H1 (cell line): ENCODE data around the gene SETX. TPM values are rescaled to one million over a fixed set of nuclear protein-coding genes. Genes with fewer than 3 reads are reported as not detected.

Experiments
- CTCF ChIA-PET: fragments of 300-600 bp; sonication (Branson Sonifier 250); formaldehyde crosslinking; loops from one replicate; lab custom pipeline; 2021; ENCODE audit not compliant: partially characterized antibody; lab: Charles Lee
- POLR2A ChIA-PET: fragments of 300-600 bp; sonication (Branson Sonifier 250); formaldehyde crosslinking; loops from one replicate; lab custom pipeline; 2021; ENCODE audit warnings: inconsistent platforms; ENCODE audit not compliant: partially characterized antibody; lab: Charles Lee
- DNase-seq, 2 experiments: peaks; one replicate each; pipeline versions ENCODE4 v3.0.0 to v3.0.0-alpha.2; 2010 to 2022; ENCODE audit warnings: low spot score in 2 of 2, low read depth in 1 of 2, mixed read lengths in 1 of 2
- FAIRE-seq: peaks from 2 replicates; lab custom pipeline; 2011; peaks lifted over from hg19 to GRCh38; lab: Jason Lieb, UNC
- H2AFZ ChIP-seq: 2 replicates; pipeline ENCODE4 v1.8.1; 2012; ENCODE audit warnings: low read length, inconsistent platforms
- H2AK5ac ChIP-seq: 2 replicates; pipeline ENCODE4 v1.6.1; 2013; ENCODE audit warnings: low read depth, low read length
- H2BK120ac ChIP-seq: replicated peaks from 2 replicates; pipeline ENCODE3; 2013; ENCODE audit warnings: low read depth, low read length, inconsistent platforms
- H2BK12ac ChIP-seq: 2 replicates; pipeline ENCODE4 v1.6.1; 2013; ENCODE audit warnings: low read depth, low read length
- H2BK15ac ChIP-seq: 2 replicates; pipeline ENCODE4 v1.6.1; 2013; ENCODE audit warnings: low read length
- H2BK20ac ChIP-seq: 2 replicates; pipeline ENCODE4 v1.6.1; 2013; ENCODE audit warnings: low read length
- H2BK5ac ChIP-seq: 2 replicates; pipeline ENCODE4 v1.6.1; 2013; ENCODE audit warnings: low read depth, low read length
- H3K14ac ChIP-seq: 2 replicates; pipeline ENCODE4 v1.6.1; 2013; ENCODE audit warnings: inconsistent platforms; ENCODE audit not compliant: insufficient read length
- H3K18ac ChIP-seq: 2 replicates; pipeline ENCODE4 v1.6.1; 2013; ENCODE audit warnings: low read length; ENCODE audit errors: extremely low read depth
- H3K23ac ChIP-seq: 2 replicates; pipeline ENCODE4 v1.6.1; 2013; ENCODE audit warnings: inconsistent platforms; ENCODE audit not compliant: insufficient read length
- H3K23me2 ChIP-seq: 2 replicates; pipeline ENCODE4 v1.6.1; 2013; ENCODE audit warnings: low read depth, low read length
- H3K27ac ChIP-seq: 2 replicates; pipeline ENCODE4 v1.6.1; 2011; ENCODE audit warnings: low read depth, low read length, inconsistent platforms
- H3K27me3 ChIP-seq, 4 experiments: replicated peaks in 1 of 4; 1 replicate in 1 of 4; 2 replicates in 3 of 4; pipeline versions ENCODE4 v1.6.1 to v1.8.1; 2011 to 2013; ENCODE audit warnings: low read length in 3 of 4, mild to moderate bottlenecking in 3 of 4, inconsistent platforms in 2 of 4, mixed read lengths in 2 of 4, moderate library complexity in 1 of 4; ENCODE audit not compliant: control insufficient read depth in 3 of 4, insufficient read depth in 3 of 4; ENCODE audit errors: extremely low read depth in 1 of 4
- H3K36me3 ChIP-seq, 4 experiments: 2 replicates each; pipeline versions ENCODE4 v1.6.1 to v1.8.1; 2011 to 2013; ENCODE audit warnings: mild to moderate bottlenecking in 4 of 4, low read length in 3 of 4, moderate library complexity in 2 of 4, control low read depth in 1 of 4, inconsistent platforms in 1 of 4; ENCODE audit not compliant: insufficient read depth in 4 of 4, control insufficient read depth in 2 of 4
- H3K4ac ChIP-seq: replicated peaks from 2 replicates; pipeline ENCODE3; 2013; ENCODE audit warnings: low read length, low read depth, mixed read lengths, inconsistent platforms; ENCODE audit not compliant: insufficient read length
- H3K4me1 ChIP-seq, 4 experiments: replicated peaks in 1 of 4; 1 replicate in 1 of 4; 2 replicates in 3 of 4; pipeline versions ENCODE4 v1.6.1 to v1.8.1; 2011 to 2013; ENCODE audit warnings: low read length in 3 of 4, inconsistent platforms in 2 of 4, mixed read lengths in 1 of 4; ENCODE audit not compliant: insufficient read depth in 4 of 4, control insufficient read depth in 3 of 4
- H3K4me2 ChIP-seq, 2 experiments: 2 replicates each; pipeline versions ENCODE4 v1.6.1 to v1.8.1; 2011 to 2013; ENCODE audit warnings: low read depth in 2 of 2, low read length in 2 of 2, control low read depth in 1 of 2, inconsistent platforms in 1 of 2, mild to moderate bottlenecking in 1 of 2; ENCODE audit not compliant: insufficient read depth in 1 of 2
- H3K4me3 ChIP-seq, 4 experiments: fragments of 200-600, 300-600 bp in 1 of 4; sonication (generic), shearing (Covaris generic), sonication (Bioruptor Twin) in 1 of 4; 2 replicates each; pipeline versions ENCODE4 v1.5.1 to v1.8.1; 2011 to 2016; ENCODE audit warnings: low read length in 4 of 4, low read depth in 3 of 4, control low read depth in 2 of 4, inconsistent platforms in 2 of 4, mild to moderate bottlenecking in 2 of 4, mixed read lengths in 1 of 4, moderate library complexity in 1 of 4; ENCODE audit not compliant: insufficient read depth in 2 of 4; ENCODE audit errors: extremely low read depth in 1 of 4
- H3K56ac ChIP-seq: replicated peaks from 2 replicates; pipeline ENCODE3; 2013; ENCODE audit warnings: low read depth, mild to moderate bottlenecking, mixed read lengths, low read length, inconsistent platforms; ENCODE audit not compliant: insufficient read length
- H3K79me1 ChIP-seq: 2 replicates; pipeline ENCODE4 v1.6.1; 2013; ENCODE audit warnings: low read depth, low read length, control low read depth
- H3K79me2 ChIP-seq, 2 experiments: 2 replicates each; pipeline versions ENCODE4 v1.6.1 to v1.8.1; 2012 to 2013; ENCODE audit warnings: low read length in 2 of 2, mild to moderate bottlenecking in 2 of 2, inconsistent platforms in 1 of 2; ENCODE audit not compliant: insufficient read depth in 2 of 2, control insufficient read depth in 1 of 2
- H3K9ac ChIP-seq, 4 experiments: replicated peaks in 1 of 4; 1 replicate in 1 of 4; 2 replicates in 3 of 4; pipeline versions ENCODE4 v1.6.1 to v1.8.1; 2011 to 2013; ENCODE audit warnings: low read depth in 3 of 4, low read length in 3 of 4, control low read depth in 2 of 4, mild to moderate bottlenecking in 2 of 4, moderate library complexity in 2 of 4, inconsistent platforms in 1 of 4; ENCODE audit errors: extremely low read depth in 1 of 4
- H3K9me3 ChIP-seq, 2 experiments: 2 replicates each; pipeline versions ENCODE4 v1.6.1 to v1.8.1; 2012 to 2013; ENCODE audit warnings: mild to moderate bottlenecking in 2 of 2, moderate library complexity in 2 of 2, control low read depth in 1 of 2, inconsistent platforms in 1 of 2, low read depth in 1 of 2, low read length in 1 of 2, mixed read lengths in 1 of 2; ENCODE audit not compliant: insufficient read depth in 2 of 2
- H4K20me1 ChIP-seq, 2 experiments: replicated peaks in 1 of 2; 2 replicates each; pipeline versions ENCODE3 to v1.8.1; 2011 to 2013; ENCODE audit warnings: inconsistent platforms in 2 of 2, low read length in 2 of 2, mild to moderate bottlenecking in 1 of 2; ENCODE audit not compliant: insufficient read depth in 2 of 2, control insufficient read depth in 1 of 2
- H4K5ac ChIP-seq: 2 replicates; pipeline ENCODE4 v1.6.1; 2013; ENCODE audit warnings: low read length, low read depth, mixed read lengths, inconsistent platforms; ENCODE audit not compliant: insufficient read length
- H4K8ac ChIP-seq: 2 replicates; pipeline ENCODE4 v1.8.0; 2013; ENCODE audit warnings: mild to moderate bottlenecking, moderate library complexity, low read length, inconsistent platforms; ENCODE audit not compliant: insufficient read depth; ENCODE audit errors: extremely low read depth
- H4K91ac ChIP-seq: replicated peaks from 2 replicates; pipeline ENCODE3; 2013; ENCODE audit warnings: low read length, mixed read lengths, inconsistent platforms; ENCODE audit not compliant: insufficient read length
- ASH2L ChIP-seq: fragments of 200-600, 300-600 bp; sonication (generic); IDR thresholded peaks from one replicate; pipeline ENCODE4 v1.7.1; 2017; ENCODE audit warnings: low read length
- BACH1 ChIP-seq: IDR thresholded peaks from 2 replicates; pipeline ENCODE4 v1.6.1; 2012; ENCODE audit warnings: low read length, improper control_type of control experiment
- CEBPB ChIP-seq: IDR thresholded peaks from 2 replicates; pipeline ENCODE4 v1.6.1; 2012; ENCODE audit warnings: low read depth, low read length
- EP300 ChIP-seq, 2 experiments: IDR thresholded peaks; 1 replicate in 1 of 2; 2 replicates in 1 of 2; pipeline ENCODE4 v1.6.1; 2011 to 2012; ENCODE audit warnings: low read depth in 2 of 2, low read length in 2 of 2, mild to moderate bottlenecking in 2 of 2, borderline replicate concordance in 1 of 2, inconsistent platforms in 1 of 2, moderate library complexity in 1 of 2
- FOSL1 ChIP-seq: IDR thresholded peaks from 2 replicates; pipeline ENCODE4 v1.6.1; 2011; ENCODE audit warnings: mild to moderate bottlenecking, low read depth, low read length, moderate library complexity; ENCODE audit not compliant: insufficient read depth
- RBBP5 ChIP-seq: IDR thresholded peaks from 2 replicates; pipeline ENCODE4 v1.7.1; 2012; ENCODE audit warnings: low read depth, mild to moderate bottlenecking, inconsistent platforms, low read length, moderate library complexity, borderline replicate concordance
- RXRA ChIP-seq: IDR thresholded peaks from 2 replicates; pipeline ENCODE4 v1.6.1; 2011; ENCODE audit warnings: low read depth, mild to moderate bottlenecking, low read length, moderate library complexity; ENCODE audit not compliant: insufficient read depth
- SIRT6 ChIP-seq: IDR thresholded peaks from one replicate; pipeline ENCODE4 v1.7.1; 2012; ENCODE audit warnings: low read length, inconsistent platforms
- SP2 ChIP-seq: IDR thresholded peaks from 2 replicates; pipeline ENCODE4 v1.6.1; 2012; ENCODE audit warnings: mild to moderate bottlenecking, low read length, inconsistent platforms
- TCF12 ChIP-seq: IDR thresholded peaks from 2 replicates; pipeline ENCODE4 v1.6.1; 2011; ENCODE audit warnings: low read depth, mild to moderate bottlenecking, low read length
- WGBS, 2 experiments: shearing (Covaris generic) in 1 of 2; methylation state at CpG; one replicate each; pipeline versions ENCODE4 v1.1.6 to v1.1.7; 2013 to 2015; ENCODE audit warnings: low lambda C conversion rate in 2 of 2, mixed read lengths in 2 of 2, inconsistent platforms in 1 of 2, low coverage in 1 of 2, missing lambda C conversion rate in 1 of 2; ENCODE audit not compliant: insufficient replicate concordance in 2 of 2, insufficient coverage in 1 of 2, insufficient read length in 1 of 2; ENCODE audit errors: extremely low coverage in 1 of 2, missing lambda C conversion rate in 1 of 2; 5-methylcytosine and 5-hydroxymethylcytosine counted together
- polyA plus RNA-seq, 7 experiments: library from polyadenylated mRNA; depleted of rRNA in 3 of 7; stranded (reverse) in 5 of 7; unstranded in 2 of 7; fragments of >200 nt in 5 of 7; fragments of 200-250 nt in 2 of 7; gene quantifications; 1 replicate in 5 of 7; 2 replicates in 1 of 7; 4 replicates in 1 of 7; pipeline versions ENCODE4 v1.2.1 to v1.2.3, GENCODE V29; 2011 to 2013; ENCODE audit warnings: missing spikeins in 2 of 7, mixed read lengths in 2 of 7
- total RNA-seq: library from RNA; stranded (reverse); fragmentation: NEBNext Ultra II Directional; extraction: Animal tissue kit (Norgen Biotek cat#: 25700); gene quantifications from 2 replicates; pipeline ENCODE4 v1.2.1, GENCODE V29; 2021
- TF ChIP-seq, protein P1 (sequence below): IDR thresholded peaks from 2 replicates; pipeline ENCODE4 v1.6.1; 2011; ENCODE audit warnings: low read depth, mild to moderate bottlenecking, low read length; ENCODE audit not compliant: insufficient read depth
- TF ChIP-seq, protein P2 (sequence below): IDR thresholded peaks from 2 replicates; pipeline ENCODE4 v1.6.1; 2012; ENCODE audit warnings: low read length, inconsistent platforms

Gene SETX
- total and polyA plus RNA-seq, 2 of the 8 experiments (the other 6 are each of a cell fraction or from before 2014, with no cell fraction given) = 15.1 to 37.9 TPM

- no peak overlapping the region for H3K4me2 ChIP-seq
- H4K20me1 ChIP-seq = no peaks in the 10 kb centered on the region
- no peak overlapping the region for H2AK5ac ChIP-seq
- no peaks in the 10 kb centered on the region for H3K27me3 ChIP-seq
- WGBS, 2 experiments = 94% methylated on average over 2 of the region's 2 CpGs; no CpG with 5 or more reads in 1 of the 2 experiments
- ChIA-PET CTCF (no interaction called here), POLR2A (no interaction called here)
- H2BK15ac ChIP-seq = no peak overlapping the region
- H3K23me2 ChIP-seq = no peaks in the 10 kb centered on the region
- H3K4ac ChIP-seq = no peak overlapping the region
- no peak overlapping the region for H2BK5ac ChIP-seq
- no peak overlapping the region for H2BK12ac ChIP-seq
- no peak overlapping the region for H3K23ac ChIP-seq
- H3K79me2 ChIP-seq = no peaks in the 10 kb centered on the region
- no peak overlapping the region for H3K56ac ChIP-seq
- no peak overlapping the region for H2BK120ac ChIP-seq
- no peak overlapping the region for H2AFZ ChIP-seq
- no peak for TF ChIP-seq EP300 (IDR thresholded peaks at IDR 0.05; ENCODE audit: borderline replicate concordance in 1 of 2, low read depth in 2 of 2, low read length in 2 of 2)
- no peak for TF ChIP-seq SIRT6
- TF ChIP-seq CEBPB = no peak
- no peak for TF ChIP-seq TCF12
- TF ChIP-seq ASH2L = no peak
- no peak for TF ChIP-seq SP2
- TF ChIP-seq, protein P1, sequence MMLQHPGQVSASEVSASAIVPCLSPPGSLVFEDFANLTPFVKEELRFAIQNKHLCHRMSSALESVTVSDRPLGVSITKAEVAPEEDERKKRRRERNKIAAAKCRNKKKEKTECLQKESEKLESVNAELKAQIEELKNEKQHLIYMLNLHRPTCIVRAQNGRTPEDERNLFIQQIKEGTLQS = no peak
- TF ChIP-seq BACH1 = no peak
- TF ChIP-seq, protein P2, sequence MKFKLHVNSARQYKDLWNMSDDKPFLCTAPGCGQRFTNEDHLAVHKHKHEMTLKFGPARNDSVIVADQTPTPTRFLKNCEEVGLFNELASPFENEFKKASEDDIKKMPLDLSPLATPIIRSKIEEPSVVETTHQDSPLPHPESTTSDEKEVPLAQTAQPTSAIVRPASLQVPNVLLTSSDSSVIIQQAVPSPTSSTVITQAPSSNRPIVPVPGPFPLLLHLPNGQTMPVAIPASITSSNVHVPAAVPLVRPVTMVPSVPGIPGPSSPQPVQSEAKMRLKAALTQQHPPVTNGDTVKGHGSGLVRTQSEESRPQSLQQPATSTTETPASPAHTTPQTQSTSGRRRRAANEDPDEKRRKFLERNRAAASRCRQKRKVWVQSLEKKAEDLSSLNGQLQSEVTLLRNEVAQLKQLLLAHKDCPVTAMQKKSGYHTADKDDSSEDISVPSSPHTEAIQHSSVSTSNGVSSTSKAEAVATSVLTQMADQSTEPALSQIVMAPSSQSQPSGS = no peak
- no peak for TF ChIP-seq RXRA
- no peak for TF ChIP-seq RBBP5
- TF ChIP-seq FOSL1 = no peak
- H3K79me1 ChIP-seq = no peaks in the 10 kb centered on the region
- H3K4me3 ChIP-seq = no peak overlapping the region
- no peak overlapping the region for H3K9ac ChIP-seq
- H3K4me1 ChIP-seq = no peaks in the 10 kb centered on the region
- H4K8ac ChIP-seq = no peak overlapping the region
- H2BK20ac ChIP-seq = no peak overlapping the region
- no peak overlapping the region for H3K14ac ChIP-seq
- H3K36me3 ChIP-seq = peaks cover 0 to 36% (median 25%) of the 10 kb centered on the region in 4 experiments; a peak in 7 of 8 replicates
- H3K9me3 ChIP-seq = no peaks in the 10 kb centered on the region
- H3K18ac ChIP-seq = no peak overlapping the region
- DNase-seq (no peak), FAIRE-seq (no peak)
- no peak overlapping the region for H3K27ac ChIP-seq
- no peak overlapping the region for H4K5ac ChIP-seq
- no peak overlapping the region for H4K91ac ChIP-seq
These were observed 65.8 kb downstream of the SETX start for GRCh38 chr9:132288966-132289365.
